WERI-Rb-1 (cell line): ENCODE data around the gene OR2T35.
"Not testable (repeated sequence)": the region's sequence is repeated elsewhere in the genome, so short reads cannot be mapped to it uniquely, and the experiment has no call there.

ENCODE experiments used
- DNase-seq: peaks from one replicate; pipeline ENCODE4 v3.0.0-alpha.2; 2020
- H3K27ac ChIP-seq: fragments of 250-450 bp; sonication (Bioruptor Pico); 2 replicates; pipeline ENCODE4 v1.5.1; 2020; ENCODE audit warnings: mild to moderate bottlenecking, moderate library complexity
- H3K27me3 ChIP-seq: fragments of 250-450 bp; sonication (Bioruptor Pico); 2 replicates; pipeline ENCODE4 v1.5.1; 2021; ENCODE audit warnings: mild to moderate bottlenecking, low read depth, moderate library complexity; ENCODE audit not compliant: insufficient read depth, severe bottlenecking
- H3K36me3 ChIP-seq: fragments of 250-450 bp; sonication (Bioruptor Pico); 2 replicates; pipeline ENCODE4 v1.5.1; 2020; ENCODE audit warnings: mild to moderate bottlenecking, moderate library complexity
- H3K4me3 ChIP-seq: 2 replicates; pipeline ENCODE4 v1.5.1; 2011; ENCODE audit warnings: low read depth, mild to moderate bottlenecking, control low read depth, low read length
- H3K9me3 ChIP-seq: fragments of 250-450 bp; sonication (Bioruptor Pico); 2 replicates; pipeline ENCODE4 v1.5.1; 2021; ENCODE audit warnings: mild to moderate bottlenecking, moderate library complexity; ENCODE audit not compliant: severe bottlenecking
- TF ChIP-seq, protein P1 (sequence below): IDR thresholded peaks from 2 replicates; pipeline ENCODE4 v1.5.1; 2011; ENCODE audit warnings: low read depth, mild to moderate bottlenecking, control low read depth, inconsistent platforms, low read length

The OR2T35 gene, protein sequence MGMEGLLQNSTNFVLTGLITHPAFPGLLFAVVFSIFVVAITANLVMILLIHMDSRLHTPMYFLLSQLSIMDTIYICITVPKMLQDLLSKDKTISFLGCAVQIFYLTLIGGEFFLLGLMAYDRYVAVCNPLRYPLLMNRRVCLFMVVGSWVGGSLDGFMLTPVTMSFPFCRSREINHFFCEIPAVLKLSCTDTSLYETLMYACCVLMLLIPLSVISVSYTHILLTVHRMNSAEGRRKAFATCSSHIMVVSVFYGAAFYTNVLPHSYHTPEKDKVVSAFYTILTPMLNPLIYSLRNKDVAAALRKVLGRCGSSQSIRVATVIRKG

DNA sequence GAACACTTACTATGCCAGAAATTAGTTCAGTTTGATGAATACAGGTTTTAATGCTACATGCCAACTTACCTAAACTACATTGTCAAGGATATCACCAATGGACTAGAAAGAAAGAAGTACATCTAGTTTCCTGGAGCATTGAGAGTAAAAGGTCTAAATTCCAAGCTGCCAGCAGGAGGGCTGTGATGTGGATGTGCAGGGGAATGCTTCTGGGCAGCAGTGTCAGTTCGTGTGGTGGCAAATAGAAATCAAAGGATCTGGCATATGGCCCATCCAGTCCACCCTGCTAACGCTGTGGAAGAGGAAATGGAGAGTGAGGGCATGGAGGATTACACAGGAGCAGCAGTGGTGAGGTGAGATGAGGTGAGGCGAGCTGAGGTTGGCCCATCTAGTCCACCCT lies at the start of gene OR2T35:
Gene OR2T35 (minus strand): TSS at position 101 of the 400 bp plus-strand sequence. CDS start 6,020 bp downstream, outside the sequence.
- not testable (repeated sequence) for H3K27ac ChIP-seq, DNase-seq, H3K27me3 ChIP-seq, H3K9me3 ChIP-seq, H3K4me3 ChIP-seq, H3K36me3 ChIP-seq

DNA sequence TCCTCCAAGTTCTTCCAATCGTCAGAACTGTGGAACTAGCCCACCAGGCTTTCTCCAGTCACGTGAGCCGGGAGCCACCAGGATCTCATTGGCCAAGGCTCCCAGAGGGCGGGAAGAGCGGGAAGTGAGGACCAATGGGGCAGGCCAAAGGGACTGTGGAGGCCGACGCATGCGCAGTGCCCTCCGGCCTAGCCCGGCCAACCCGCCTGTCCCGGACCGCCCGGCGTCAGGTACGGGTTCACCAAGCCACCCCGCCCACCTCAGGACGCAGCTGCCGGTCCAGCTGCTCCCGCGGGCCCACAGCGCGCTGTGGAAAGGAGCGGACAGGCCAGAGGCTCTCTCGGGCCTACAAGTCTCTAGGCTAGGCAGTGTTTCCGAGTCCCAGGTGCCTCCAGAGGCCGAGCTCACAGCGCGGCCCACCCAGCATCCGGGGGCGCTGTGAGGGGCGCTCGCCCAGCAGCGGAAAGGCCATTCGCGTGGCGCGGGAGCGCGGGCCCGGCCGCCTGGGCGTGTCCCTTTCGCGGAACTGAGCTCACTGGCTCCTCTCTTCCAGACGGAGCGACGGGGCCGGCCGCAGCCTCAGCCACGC lies 46.6 kb upstream of the OR2T35 start:
- no peak overlapping the region for H3K4me3 ChIP-seq
- no peaks in the 10 kb centered on the region for H3K36me3 ChIP-seq
- peaks cover 80% of the 10 kb centered on the region for H3K27me3 ChIP-seq
- TF ChIP-seq, protein P1, sequence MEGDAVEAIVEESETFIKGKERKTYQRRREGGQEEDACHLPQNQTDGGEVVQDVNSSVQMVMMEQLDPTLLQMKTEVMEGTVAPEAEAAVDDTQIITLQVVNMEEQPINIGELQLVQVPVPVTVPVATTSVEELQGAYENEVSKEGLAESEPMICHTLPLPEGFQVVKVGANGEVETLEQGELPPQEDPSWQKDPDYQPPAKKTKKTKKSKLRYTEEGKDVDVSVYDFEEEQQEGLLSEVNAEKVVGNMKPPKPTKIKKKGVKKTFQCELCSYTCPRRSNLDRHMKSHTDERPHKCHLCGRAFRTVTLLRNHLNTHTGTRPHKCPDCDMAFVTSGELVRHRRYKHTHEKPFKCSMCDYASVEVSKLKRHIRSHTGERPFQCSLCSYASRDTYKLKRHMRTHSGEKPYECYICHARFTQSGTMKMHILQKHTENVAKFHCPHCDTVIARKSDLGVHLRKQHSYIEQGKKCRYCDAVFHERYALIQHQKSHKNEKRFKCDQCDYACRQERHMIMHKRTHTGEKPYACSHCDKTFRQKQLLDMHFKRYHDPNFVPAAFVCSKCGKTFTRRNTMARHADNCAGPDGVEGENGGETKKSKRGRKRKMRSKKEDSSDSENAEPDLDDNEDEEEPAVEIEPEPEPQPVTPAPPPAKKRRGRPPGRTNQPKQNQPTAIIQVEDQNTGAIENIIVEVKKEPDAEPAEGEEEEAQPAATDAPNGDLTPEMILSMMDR: no peak
- peaks cover 10% of the 10 kb centered on the region for H3K9me3 ChIP-seq
- no peak overlapping the region for H3K27ac ChIP-seq
- no peak for DNase-seq

DNA sequence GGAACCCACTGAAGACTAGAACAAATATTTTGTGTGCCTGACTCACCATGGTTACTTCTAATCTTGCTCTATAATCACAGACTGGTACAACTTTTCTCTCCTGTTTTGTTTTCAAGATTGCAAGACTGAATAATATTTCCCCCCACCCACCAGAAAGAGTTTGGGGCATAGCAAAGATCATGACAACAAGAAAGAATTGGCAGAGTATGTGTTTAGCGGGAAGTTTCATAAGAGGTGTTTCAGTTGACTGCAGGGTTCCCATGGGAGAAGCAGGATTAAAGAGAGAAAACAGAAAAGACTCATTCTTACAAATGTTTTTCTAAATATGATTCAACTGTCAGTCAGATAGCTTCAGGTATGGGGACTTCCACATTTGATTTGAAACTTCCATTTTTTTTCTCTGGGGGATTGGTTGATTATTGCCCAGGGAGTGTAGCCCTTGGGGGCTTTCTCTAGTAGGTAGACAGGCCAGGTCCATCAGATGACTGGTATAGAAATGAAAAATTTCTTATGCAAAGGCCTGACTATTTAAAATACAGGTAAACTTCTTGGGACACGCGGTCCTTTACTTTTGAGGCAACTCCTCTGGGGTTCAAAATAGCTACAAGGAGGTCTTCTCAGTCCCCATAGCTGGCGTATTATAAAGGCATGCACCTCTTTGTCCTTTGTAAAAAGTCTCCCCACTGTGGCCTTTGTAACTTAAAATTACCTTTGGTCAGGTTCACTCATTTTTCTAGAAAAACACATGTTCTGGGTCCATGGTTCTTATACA lies 43.6 kb upstream of the OR2T35 start:
- no peak overlapping the region for H3K27ac ChIP-seq
- H3K27me3 ChIP-seq: peaks cover 68% of the 10 kb centered on the region
- no peak overlapping the region for H3K4me3 ChIP-seq
- no peak for DNase-seq
- peaks cover 10% of the 10 kb centered on the region for H3K9me3 ChIP-seq
- TF ChIP-seq, protein P1: no peak
- no peaks in the 10 kb centered on the region for H3K36me3 ChIP-seq

DNA sequence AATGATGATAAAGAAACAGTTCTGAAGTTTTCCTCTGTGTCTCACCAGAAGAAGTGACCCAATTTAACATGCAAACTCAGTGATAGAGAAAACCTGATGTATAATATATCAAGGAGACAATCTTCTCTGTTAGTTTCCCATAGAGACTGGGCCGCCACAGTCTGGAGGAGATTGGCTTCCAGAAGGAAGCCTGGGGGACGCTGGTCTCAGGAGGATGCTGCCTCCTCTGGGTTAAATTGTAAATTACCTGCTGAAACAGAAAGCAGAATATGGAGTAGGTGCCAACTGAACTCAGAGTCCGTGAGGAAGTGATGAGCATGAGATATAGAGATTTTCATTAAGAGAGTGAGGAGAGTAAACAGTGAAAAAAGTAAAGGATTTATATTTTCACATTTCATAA lies 41.7 kb upstream of the OR2T35 start:
- H3K27ac ChIP-seq: no peak overlapping the region
- H3K9me3 ChIP-seq: peaks cover 8% of the 10 kb centered on the region
- H3K36me3 ChIP-seq: no peaks in the 10 kb centered on the region
- no peak overlapping the region for H3K4me3 ChIP-seq
- TF ChIP-seq, protein P1: peak; percentile 28; the same call in 1 of the 2 replicates
- no peak for DNase-seq
- peaks cover 68% of the 10 kb centered on the region for H3K27me3 ChIP-seq

DNA sequence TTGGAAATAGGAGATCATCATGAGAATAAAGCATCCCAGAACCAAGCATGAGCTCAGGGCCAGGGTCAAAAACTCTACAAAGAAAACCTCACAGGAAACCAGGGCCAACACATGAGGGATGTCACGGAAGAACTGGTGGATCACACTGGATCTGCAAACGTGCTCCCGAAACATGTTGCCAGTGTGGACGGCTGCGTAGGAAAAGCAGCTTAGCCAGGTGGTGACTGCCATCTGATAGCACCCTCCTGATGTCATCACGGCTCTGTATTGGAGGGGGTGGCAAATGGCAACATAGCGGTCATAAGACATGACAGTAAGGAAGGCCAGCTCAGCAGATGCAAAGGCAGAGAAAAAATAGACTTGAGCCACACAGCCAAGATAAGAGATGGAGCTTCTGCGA lies 36.6 kb upstream of the OR2T35 start:
- Histone ChIP-seq H3K9me3 (peaks cover 5% of the 10 kb centered on the region), H3K27ac (no peak overlapping the region), H3K4me3 (no peak overlapping the region), H3K27me3 (peaks cover 69% of the 10 kb centered on the region), H3K36me3 (no peaks in the 10 kb centered on the region)
- peak; percentile 25 for DNase-seq
- TF ChIP-seq, protein P1: no peak

DNA sequence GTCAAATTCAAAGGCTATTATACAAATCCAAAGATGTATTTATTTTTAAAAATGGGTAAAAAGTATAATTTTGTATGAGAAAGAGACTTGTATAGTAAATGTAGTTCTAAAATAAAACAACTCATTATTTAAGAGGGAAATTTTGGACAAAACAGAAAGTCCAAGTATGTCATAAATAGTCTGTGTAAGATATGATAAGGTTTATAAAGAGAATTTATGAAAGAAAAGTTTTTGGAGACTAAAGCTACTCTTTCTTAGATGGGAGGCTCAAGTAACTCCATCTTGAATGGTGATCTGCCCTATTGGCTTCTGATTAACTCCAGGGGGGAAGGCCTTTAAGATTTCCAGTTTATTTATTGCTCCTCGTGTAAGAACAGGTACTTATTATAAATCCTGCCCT lies 24.9 kb upstream of the OR2T35 start:
- TF ChIP-seq, protein P1: no peak
- no peak for DNase-seq

DNA sequence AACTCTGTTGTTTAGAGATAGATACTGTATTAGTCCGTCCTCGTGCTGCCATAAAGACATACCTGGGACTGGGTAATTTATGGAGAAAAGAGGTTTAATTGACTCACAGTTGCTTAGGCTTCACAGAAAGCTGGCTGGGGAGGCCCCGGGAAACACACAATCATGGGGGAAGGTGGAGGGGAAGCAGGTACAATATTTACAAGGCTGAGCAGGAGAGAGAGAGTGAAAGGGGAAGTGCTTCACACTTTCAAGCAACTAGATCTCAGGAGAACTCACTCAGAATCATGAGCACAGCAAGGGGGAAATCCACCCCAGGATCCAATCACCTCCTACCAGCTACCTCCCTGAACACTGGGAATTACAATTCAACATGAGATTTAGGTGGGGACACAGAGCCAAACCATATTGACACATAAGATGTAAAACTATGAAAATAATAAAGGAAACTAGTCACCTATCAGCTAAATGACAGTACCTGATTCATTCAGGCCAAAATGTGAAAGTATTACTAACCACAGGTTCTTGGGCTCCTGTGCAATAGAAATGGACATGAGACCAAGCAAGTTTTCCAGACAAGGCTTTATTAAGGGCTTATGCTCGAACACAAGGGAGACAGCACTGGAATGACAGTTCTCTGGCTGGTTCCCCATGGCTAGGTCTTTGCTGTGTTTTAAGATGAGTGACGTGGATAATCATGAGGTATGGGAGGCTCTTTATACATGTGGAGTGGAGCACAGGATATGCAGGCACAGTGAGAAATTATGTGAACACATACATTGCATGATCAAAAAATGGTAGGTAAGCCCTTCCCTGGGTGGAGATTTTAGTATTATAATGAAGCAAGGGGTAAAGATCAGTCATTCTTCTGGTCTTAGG lies 18.6 kb upstream of the OR2T35 start:
- not testable (repeated sequence) for H3K4me3 ChIP-seq, H3K27ac ChIP-seq, H3K9me3 ChIP-seq, DNase-seq, H3K36me3 ChIP-seq
- peaks cover 14% of the 10 kb centered on the region for H3K27me3 ChIP-seq

More for the DNA sequence above, 24.9 kb upstream of the OR2T35 start:
- Histone ChIP-seq H3K9me3 (peaks cover 5% of the 10 kb centered on the region), H3K4me3 (no peak overlapping the region), H3K27me3 (peaks cover 8% of the 10 kb centered on the region), H3K27ac (no peak overlapping the region), H3K36me3 (no peaks in the 10 kb centered on the region)

DNA sequence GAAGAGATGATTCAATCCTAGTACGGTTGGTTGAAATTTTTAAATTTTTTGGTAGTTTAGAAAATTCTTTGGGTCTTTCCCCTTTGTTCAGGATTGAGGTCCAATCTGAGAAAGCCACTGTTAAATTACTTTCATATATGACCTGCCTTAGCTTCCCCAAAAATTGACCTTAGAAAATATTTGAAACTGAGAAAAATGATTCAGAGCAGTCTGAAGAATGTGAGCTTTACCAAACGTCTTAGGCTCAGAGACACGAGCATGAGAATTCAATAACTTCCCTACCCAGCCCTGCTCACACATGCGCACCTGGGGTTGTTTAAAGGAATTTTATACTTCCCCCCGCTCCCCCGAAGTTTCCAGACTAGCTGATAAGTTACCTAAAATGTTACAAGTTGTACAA lies 11.7 kb upstream of the OR2T35 start:
- not testable (repeated sequence) for DNase-seq, H3K36me3 ChIP-seq, H3K9me3 ChIP-seq, H3K27me3 ChIP-seq, H3K27ac ChIP-seq, H3K4me3 ChIP-seq
